CD4-positive, alpha-beta memory T cell (primary cell): ENCODE data around the gene MAPK8IP3. TPM values are rescaled to one million over a fixed set of nuclear protein-coding genes. Genes with fewer than 3 reads are reported as not detected.

ENCODE experiments used
- CTCF ChIA-PET: fragments of 350-600 bp; sonication (Branson Sonifier 250); formaldehyde crosslinking; loops from one replicate; lab custom pipeline; 2021; ENCODE audit warnings: inconsistent platforms; ENCODE audit not compliant: partially characterized antibody; lab: Charles Lee
- POLR2A ChIA-PET: fragments of 350-600 bp; sonication (Branson Sonifier 250); formaldehyde crosslinking; loops from one replicate; lab custom pipeline; 2021; ENCODE audit not compliant: partially characterized antibody; lab: Charles Lee
- DNase-seq, 5 donors: peaks; one replicate each; pipeline versions ENCODE4 v3.0.0 to v3.0.0-alpha.2; 2020 to 2022; ENCODE audit warnings: mixed read lengths in 1 of 5
- H3K27ac ChIP-seq: one replicate; pipeline ENCODE4 v1.7.0; 2013; ENCODE audit warnings: low read depth, low read length
- H3K27me3 ChIP-seq: 2 replicates; pipeline ENCODE4 v1.7.0; 2013; ENCODE audit warnings: mild to moderate bottlenecking, low read length, moderate library complexity; ENCODE audit not compliant: insufficient read depth
- H3K36me3 ChIP-seq: 2 replicates; pipeline ENCODE4 v1.7.0; 2013; ENCODE audit warnings: mild to moderate bottlenecking, low read length, moderate library complexity; ENCODE audit not compliant: insufficient read depth
- H3K4me1 ChIP-seq: 2 replicates; pipeline ENCODE4 v1.7.0; 2013; ENCODE audit warnings: mild to moderate bottlenecking, low read length, moderate library complexity; ENCODE audit not compliant: insufficient read depth
- H3K4me3 ChIP-seq, 2 donors: one replicate each; pipeline ENCODE4 v1.7.0; 2013; ENCODE audit warnings: low read length in 2 of 2, mild to moderate bottlenecking in 1 of 2
- H3K9me3 ChIP-seq, 2 donors: one replicate each; pipeline ENCODE4 v1.7.0; 2013; ENCODE audit warnings: low read length in 2 of 2, control low read depth in 1 of 2; ENCODE audit not compliant: control insufficient read depth in 1 of 2
- H3K27ac Mint-ChIP-seq, 7 donors: one replicate each; pipeline ENCODE4 v1.8.0; 2020 to 2021; ENCODE audit warnings: mixed read lengths in 7 of 7, mild to moderate bottlenecking in 6 of 7, inconsistent platforms in 3 of 7, moderate library complexity in 3 of 7
- H3K27me3 Mint-ChIP-seq, 2 donors: one replicate each; pipeline ENCODE4 v1.8.0; 2020 to 2021; ENCODE audit warnings: mixed read lengths in 2 of 2
- H3K36me3 Mint-ChIP-seq, 2 donors: one replicate each; pipeline ENCODE4 v1.8.0; 2020 to 2021; ENCODE audit warnings: mixed read lengths in 2 of 2, inconsistent platforms in 1 of 2, mild to moderate bottlenecking in 1 of 2
- H3K4me1 Mint-ChIP-seq, 4 donors: one replicate each; pipeline ENCODE4 v1.8.0; 2020 to 2021; ENCODE audit warnings: mixed read lengths in 4 of 4, mild to moderate bottlenecking in 1 of 4
- H3K4me3 Mint-ChIP-seq, 8 donors: one replicate each; pipeline ENCODE4 v1.8.0; 2020 to 2021; ENCODE audit warnings: mixed read lengths in 8 of 8, mild to moderate bottlenecking in 7 of 8, moderate library complexity in 6 of 8, inconsistent platforms in 3 of 8
- H3K9me3 Mint-ChIP-seq, 8 donors: one replicate each; pipeline ENCODE4 v1.8.0; 2020 to 2021; ENCODE audit warnings: mixed read lengths in 8 of 8, mild to moderate bottlenecking in 5 of 8, inconsistent platforms in 3 of 8, moderate library complexity in 1 of 8
- intact Hi-C: fragments of 100-400 bp; cut with micrococcal nuclease; formaldehyde crosslinking; loops from one replicate; pipeline ENCODE4 v1.15.1; 2023
- polyA plus RNA-seq, 2 donors: library from polyadenylated mRNA; unstranded; fragments of 300-500 nt; fragmentation: Illumina TruSeq; gene quantifications; one replicate each; pipeline ENCODE4 v1.2.3, GENCODE V29; 2021
- total RNA-seq, 2 experiments: library from RNA; stranded (reverse); gene quantifications; one replicate each; pipeline ENCODE4 v1.2.3, GENCODE V29; 2021

The MAPK8IP3 gene
- total and polyA plus RNA-seq, 4 experiments from 2014 or later = 0.86 to 248 (median 121) TPM

DNA sequence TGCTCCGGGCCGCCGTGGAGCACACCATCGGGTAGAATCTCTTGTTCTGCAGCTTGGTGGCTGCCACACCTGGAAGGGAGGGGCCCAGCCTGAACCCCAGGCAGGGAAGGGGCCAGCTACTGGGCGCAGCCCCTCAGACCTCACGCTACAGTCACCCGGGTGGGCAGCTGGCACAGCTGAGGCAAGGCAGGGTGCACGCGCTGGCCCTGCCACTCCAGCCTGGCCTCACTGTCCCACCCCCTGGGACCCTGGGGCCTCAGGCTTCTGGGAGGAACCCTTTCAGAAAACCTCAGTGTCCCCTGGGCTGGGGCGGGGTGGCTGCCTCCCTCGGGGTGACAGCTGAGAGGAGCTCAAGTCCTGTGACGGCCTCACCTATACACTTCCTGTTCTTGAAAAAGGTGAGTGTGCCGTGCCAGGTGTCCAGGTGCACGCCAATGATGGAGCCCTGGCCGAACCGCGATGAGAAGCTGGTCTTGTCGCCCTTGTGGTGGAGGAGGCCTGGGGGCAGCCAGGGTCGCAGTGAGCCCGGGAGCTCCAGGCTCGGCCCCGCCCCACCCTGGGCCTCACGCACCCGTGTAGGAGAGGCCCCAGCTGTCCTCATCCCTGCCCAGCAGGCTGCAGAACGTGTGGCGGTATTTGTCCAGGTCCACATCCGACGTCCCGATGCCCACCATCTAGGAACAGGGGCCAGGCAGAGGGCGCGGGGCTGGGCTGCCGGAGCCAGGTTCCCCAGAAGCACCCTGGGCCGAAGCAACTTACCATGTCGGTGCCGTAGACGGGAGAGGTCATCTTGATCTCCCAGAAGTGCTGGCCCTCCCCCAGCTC lies 71.6 kb downstream of the MAPK8IP3 start:
- peak in 1 of 5 donors; percentile 22 for DNase-seq
- Histone ChIP-seq H3K27ac (no peak overlapping the region), H3K4me3 (no peak overlapping the region), H3K9me3 (no peaks in the 10 kb centered on the region), H3K27me3 (no peaks in the 10 kb centered on the region), H3K4me1 (peaks cover 34% of the 10 kb centered on the region), H3K36me3 (peaks cover 22% of the 10 kb centered on the region)
- H3K27me3 Mint-ChIP-seq = no peaks in the 10 kb centered on the region
- no peak overlapping the region for H3K27ac Mint-ChIP-seq
- H3K4me1 Mint-ChIP-seq = peaks cover 10 to 36% (median 15%) of the 10 kb centered on the region in 4 donors
- intact Hi-C loops = no loop called here
- ChIA-PET CTCF (interaction anchor here (0.6 kb wide), 1 partner anchor 248 kb away, joined by 4 read pairs; no protein-coding TSS in a partner anchor), POLR2A (interaction anchor here (1.1 to 6.7 kb wide), 2 partner anchors 8 to 72 kb away, joined by 3 to 185 read pairs; partner anchors contain the start of genes EME2, MAPK8IP3, MRPS34 and NME3)
- H3K9me3 Mint-ChIP-seq = peaks cover 0 to 1% (median 0%) of the 10 kb centered on the region in 8 donors
- no peak overlapping the region for H3K4me3 Mint-ChIP-seq
- H3K36me3 Mint-ChIP-seq = peaks cover 0 to 14% of the 10 kb centered on the region in 2 donors

GRCh38 chr16:1778200-1779179 lies 72.5 kb downstream of the MAPK8IP3 start:
- Mint-ChIP-seq H3K4me3 (no peak overlapping the region), H3K4me1 (peaks cover 15 to 40% (median 22%) of the 10 kb centered on the region in 4 donors), H3K27ac (peak overlapping the region in 2 of 7 donors; percentile 68 to 84), H3K36me3 (peaks cover 0 to 21% of the 10 kb centered on the region in 2 donors), H3K27me3 (no peaks in the 10 kb centered on the region), H3K9me3 (peaks cover 0 to 3% (median 0%) of the 10 kb centered on the region in 8 donors)
- Histone ChIP-seq H3K4me3 (no peak overlapping the region), H3K27me3 (no peaks in the 10 kb centered on the region), H3K36me3 (peaks cover 22% of the 10 kb centered on the region), H3K4me1 (peaks cover 37% of the 10 kb centered on the region), H3K9me3 (no peaks in the 10 kb centered on the region), H3K27ac (no peak overlapping the region)
- intact Hi-C loops = no loop called here
- ChIA-PET CTCF (interaction anchor here (0.6 kb wide), 1 partner anchor 249 kb away, joined by 4 read pairs; no protein-coding TSS in a partner anchor), POLR2A (interaction anchor here (0.5 to 6.7 kb wide), 3 partner anchors 9 to 418 kb away, joined by 3 to 185 read pairs (median 3); partner anchors contain the start of genes EME2, MAPK8IP3, MRPS34 and NME3)
- peak in 1 of 5 donors; percentile 24 for DNase-seq

DNA sequence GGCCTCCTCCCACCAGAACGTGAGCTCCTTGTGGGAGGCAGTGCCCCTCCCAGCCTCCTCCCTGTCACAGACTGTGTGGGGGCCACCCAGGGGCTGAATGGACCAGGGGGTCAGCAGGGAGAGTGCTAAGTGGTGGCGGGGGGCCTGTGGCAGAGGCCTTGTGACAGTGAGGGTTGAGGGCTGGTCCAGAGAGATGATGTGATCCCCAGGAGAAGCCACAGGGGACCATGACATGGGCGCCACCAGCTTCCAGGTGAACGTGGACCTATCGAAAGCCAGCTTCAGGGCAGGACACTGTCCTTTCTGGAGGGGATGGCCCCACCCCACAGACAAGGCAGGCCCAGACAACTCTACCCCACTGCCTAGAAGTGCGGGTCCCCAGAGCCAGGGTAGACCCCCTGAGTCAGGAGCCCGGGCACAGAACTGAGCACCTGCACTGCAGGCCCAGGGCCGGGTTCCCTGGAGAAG lies 73.3 kb downstream of the MAPK8IP3 start:
- Mint-ChIP-seq H3K9me3 (peaks cover 0 to 3% (median 0%) of the 10 kb centered on the region in 8 donors), H3K27ac (peak overlapping the region in 2 of 7 donors; percentile 68 to 84), H3K36me3 (peaks cover 0 to 21% of the 10 kb centered on the region in 2 donors), H3K4me3 (no peak overlapping the region), H3K4me1 (peaks cover 12 to 43% (median 25%) of the 10 kb centered on the region in 4 donors), H3K27me3 (no peaks in the 10 kb centered on the region)
- Histone ChIP-seq H3K27me3 (no peaks in the 10 kb centered on the region), H3K27ac (no peak overlapping the region), H3K9me3 (no peaks in the 10 kb centered on the region), H3K4me1 (peaks cover 37% of the 10 kb centered on the region), H3K36me3 (peaks cover 22% of the 10 kb centered on the region), H3K4me3 (no peak overlapping the region)
- intact Hi-C loops = no loop called here
- ChIA-PET POLR2A (interaction anchor here (1.1 to 6.7 kb wide), 2 partner anchors 9 to 1032 kb away, joined by 3 to 185 read pairs; partner anchors contain the start of genes EME2, MRPS34 and NME3), CTCF (no interaction called here)
- DNase-seq = peak in 1 of 5 donors; percentile 32

GRCh38 chr16:1779741-1780676 lies 74.0 kb downstream of the MAPK8IP3 start:
- Mint-ChIP-seq H3K27ac (peak overlapping the region in 2 of 7 donors; percentile 23 to 94), H3K4me1 (peaks cover 13 to 40% (median 26%) of the 10 kb centered on the region in 4 donors), H3K4me3 (peak overlapping the region in 5 of 8 donors; percentile 33 to 63 (median 47)), H3K9me3 (peaks cover 0 to 3% (median 0%) of the 10 kb centered on the region in 8 donors), H3K36me3 (peaks cover 0 to 22% of the 10 kb centered on the region in 2 donors), H3K27me3 (no peaks in the 10 kb centered on the region)
- H3K27ac ChIP-seq = no peak overlapping the region
- POLR2A ChIA-PET = interaction anchor here (0.7 to 6.7 kb wide), 4 partner anchors 10 to 1032 kb away, joined by 3 to 185 read pairs (median 30); partner anchors contain the start of genes EME2, MAPK8IP3, MRPS34 and NME3
- CTCF ChIA-PET = no interaction called here
- H3K36me3 ChIP-seq = peaks cover 22% of the 10 kb centered on the region
- H3K4me1 ChIP-seq = peaks cover 34% of the 10 kb centered on the region
- H3K27me3 ChIP-seq = no peaks in the 10 kb centered on the region
- intact Hi-C loops = no loop called here
- H3K9me3 ChIP-seq = no peaks in the 10 kb centered on the region
- peak in 1 of 5 donors; percentile 21 for DNase-seq
- no peak overlapping the region for H3K4me3 ChIP-seq

DNA sequence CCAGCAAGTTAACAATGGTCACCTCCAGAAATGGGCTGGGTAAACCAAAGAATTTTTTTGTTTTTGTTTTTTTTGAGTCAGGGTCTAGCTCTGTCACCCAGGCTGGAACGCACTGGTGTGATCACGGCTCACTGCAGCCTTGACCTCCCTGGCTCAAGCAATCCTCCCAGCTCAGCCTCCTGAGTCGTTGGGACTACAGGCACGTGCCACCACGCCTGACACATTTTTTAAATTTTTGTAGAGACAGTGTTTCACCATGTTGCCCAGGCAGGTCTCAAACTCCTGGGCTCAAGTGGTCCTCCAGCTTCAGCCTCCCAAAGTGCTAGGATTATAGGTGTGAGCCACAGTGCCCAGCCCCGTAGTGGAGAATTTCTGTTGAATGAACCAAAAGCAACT lies 74.7 kb downstream of the MAPK8IP3 start:
- Mint-ChIP-seq H3K4me3 (peak overlapping the region in 7 of 8 donors; percentile 21 to 85 (median 63)), H3K36me3 (peaks cover 0 to 23% of the 10 kb centered on the region in 2 donors), H3K9me3 (peaks cover 0 to 3% (median 0%) of the 10 kb centered on the region in 8 donors), H3K27me3 (no peaks in the 10 kb centered on the region), H3K27ac (peak overlapping the region in 3 of 7 donors; percentile 81 to 94 (median 91)), H3K4me1 (peaks cover 14 to 44% (median 30%) of the 10 kb centered on the region in 4 donors)
- intact Hi-C loops = no loop called here
- peaks cover 22% of the 10 kb centered on the region for H3K36me3 ChIP-seq
- H3K27me3 ChIP-seq = no peaks in the 10 kb centered on the region
- CTCF ChIA-PET = no interaction called here
- no peak overlapping the region for H3K4me3 ChIP-seq
- POLR2A ChIA-PET = interaction anchor here (4.5 to 6.7 kb wide), 2 partner anchors 11 to 74 kb away, joined by 56 to 185 read pairs; partner anchors contain the start of genes EME2, MAPK8IP3, MRPS34 and NME3
- peaks cover 39% of the 10 kb centered on the region for H3K4me1 ChIP-seq
- H3K9me3 ChIP-seq = no peaks in the 10 kb centered on the region
- H3K27ac ChIP-seq = no peak overlapping the region
- peak in 1 of 5 donors; percentile 10 for DNase-seq
